Measurements from ENCODE around the gene TMLHE.
"Not testable (repeated sequence)": the region's sequence is repeated elsewhere in the genome, so short reads cannot be mapped to it uniquely, and the experiment has no call there.

The TMLHE gene

GRCh38 chrX:155514225-155514624 lies 98.5 kb downstream of the TMLHE start:
- Histone ChIP-seq H3K36me3 (ENCODE audit: control insufficient read depth in 1 of 2, insufficient read depth in 2 of 2, low read depth in 1 of 2, low read length in 2 of 2) (peaks cover 0 to 23% of the 10 kb centered on the region in 2 experiments), H3K9ac (ENCODE audit: low read length) (no peak overlapping the region), H4K8ac (ENCODE audit: low read length) (no peak overlapping the region), H3K27ac (ENCODE audit: low read length, poor library complexity, severe bottlenecking) (no peak overlapping the region), H3K18ac (ENCODE audit: low read depth in 1 of 2, low read length in 2 of 2) (no peak overlapping the region), H3K4me3 (ENCODE audit: insufficient read depth in 1 of 2, low read depth in 1 of 2, low read length in 2 of 2) (no peak overlapping the region), H3K4me2 (ENCODE audit: low read length, poor library complexity, severe bottlenecking) (no peak overlapping the region), H2BK120ac (ENCODE audit: low read depth, low read length) (no peak overlapping the region), H3K27me3 (ENCODE audit: control insufficient read depth in 1 of 2, insufficient read depth in 1 of 2, low read length in 2 of 2) (no peaks in the 10 kb centered on the region), H2AFZ (ENCODE audit: low read depth, low read length) (no peak overlapping the region), H2BK12ac (ENCODE audit: low read length in 2 of 2) (no peak overlapping the region), H3K4me1 (ENCODE audit: control insufficient read depth, insufficient read depth, low read depth, low read length) (no peaks in the 10 kb centered on the region), H3K4ac (ENCODE audit: low read depth in 1 of 2, low read length in 2 of 2) (no peak overlapping the region), H3K9me3 (ENCODE audit: control insufficient read depth, low read length) (peaks cover 5% of the 10 kb centered on the region), H3K79me1 (replicated peaks; ENCODE audit: low read length, poor library complexity, severe bottlenecking) (no peaks in the 10 kb centered on the region), H2BK15ac (ENCODE audit: low read depth, poor library complexity, severe bottlenecking) (no peak overlapping the region), H2AK5ac (ENCODE audit: low read length, severe bottlenecking) (no peak overlapping the region), H3K23ac (ENCODE audit: low read length in 2 of 2) (no peak overlapping the region), H2BK5ac (ENCODE audit: low read depth, low read length, poor library complexity, severe bottlenecking) (no peak overlapping the region), H4K91ac (ENCODE audit: low read length) (no peak overlapping the region), H3K14ac (ENCODE audit: low read length in 2 of 2) (no peak overlapping the region)
- DNase-seq: no peak

- H2BK15ac ChIP-seq (ENCODE audit: low read depth, poor library complexity, severe bottlenecking): no peak overlapping the region
- no peak overlapping the region for H3K23ac ChIP-seq (ENCODE audit: low read length in 2 of 2)
- H3K27ac ChIP-seq (ENCODE audit: low read length, poor library complexity, severe bottlenecking): no peak overlapping the region
- H2AK5ac ChIP-seq (ENCODE audit: low read length, severe bottlenecking): no peak overlapping the region
- no peak overlapping the region for H3K14ac ChIP-seq (ENCODE audit: low read length in 2 of 2)
- no peak overlapping the region for H3K4me3 ChIP-seq (ENCODE audit: insufficient read depth in 1 of 2, low read depth in 1 of 2, low read length in 2 of 2)
- no peak overlapping the region for H2AFZ ChIP-seq (ENCODE audit: low read depth, low read length)
- no peak overlapping the region for H4K8ac ChIP-seq (ENCODE audit: low read length)
- no peak for DNase-seq
- H2BK12ac ChIP-seq (ENCODE audit: low read length in 2 of 2): no peak overlapping the region
- H2BK120ac ChIP-seq (ENCODE audit: low read depth, low read length): no peak overlapping the region
- H3K4ac ChIP-seq (ENCODE audit: low read depth in 1 of 2, low read length in 2 of 2): no peak overlapping the region
- H2BK5ac ChIP-seq (ENCODE audit: low read depth, low read length, poor library complexity, severe bottlenecking): no peak overlapping the region
- no peaks in the 10 kb centered on the region for H3K4me1 ChIP-seq (ENCODE audit: control insufficient read depth, insufficient read depth, low read depth, low read length)
- no peaks in the 10 kb centered on the region for H3K79me1 ChIP-seq (replicated peaks; ENCODE audit: low read length, poor library complexity, severe bottlenecking)
- H3K4me2 ChIP-seq (ENCODE audit: low read length, poor library complexity, severe bottlenecking): no peak overlapping the region
- peaks cover 0 to 24% of the 10 kb centered on the region in 2 experiments for H3K36me3 ChIP-seq (ENCODE audit: control insufficient read depth in 1 of 2, insufficient read depth in 2 of 2, low read depth in 1 of 2, low read length in 2 of 2)
- no peaks in the 10 kb centered on the region for H3K9me3 ChIP-seq (ENCODE audit: control insufficient read depth, low read length)
- H3K9ac ChIP-seq (ENCODE audit: low read length): no peak overlapping the region
- H3K18ac ChIP-seq (ENCODE audit: low read depth in 1 of 2, low read length in 2 of 2): no peak overlapping the region
- no peak overlapping the region for H4K91ac ChIP-seq (ENCODE audit: low read length)
- H3K27me3 ChIP-seq (ENCODE audit: control insufficient read depth in 1 of 2, insufficient read depth in 1 of 2, low read length in 2 of 2): no peaks in the 10 kb centered on the region
These were observed 107.5 kb downstream of the TMLHE start for GRCh38 chrX:155505296-155505695.

- not testable (repeated sequence) for H3K14ac ChIP-seq (ENCODE audit: low read length in 2 of 2); H3K27ac ChIP-seq (ENCODE audit: low read length, poor library complexity, severe bottlenecking); H2BK5ac ChIP-seq (ENCODE audit: low read depth, low read length, poor library complexity, severe bottlenecking); H4K91ac ChIP-seq (ENCODE audit: low read length); H4K8ac ChIP-seq (ENCODE audit: low read length); H3K9ac ChIP-seq (ENCODE audit: low read length); H3K79me1 ChIP-seq (replicated peaks; ENCODE audit: low read length, poor library complexity, severe bottlenecking); H2AFZ ChIP-seq (ENCODE audit: low read depth, low read length); H3K18ac ChIP-seq (ENCODE audit: low read depth in 1 of 2, low read length in 2 of 2); H3K36me3 ChIP-seq (ENCODE audit: control insufficient read depth in 1 of 2, insufficient read depth in 2 of 2, low read depth in 1 of 2, low read length in 2 of 2); H2AK5ac ChIP-seq (ENCODE audit: low read length, severe bottlenecking); DNase-seq; H3K4me2 ChIP-seq (ENCODE audit: low read length, poor library complexity, severe bottlenecking); H3K9me3 ChIP-seq (ENCODE audit: control insufficient read depth, low read length); H3K4me3 ChIP-seq (ENCODE audit: insufficient read depth in 1 of 2, low read depth in 1 of 2, low read length in 2 of 2); H2BK120ac ChIP-seq (ENCODE audit: low read depth, low read length); H3K4me1 ChIP-seq (ENCODE audit: control insufficient read depth, insufficient read depth, low read depth, low read length); H3K23ac ChIP-seq (ENCODE audit: low read length in 2 of 2); H2BK12ac ChIP-seq (ENCODE audit: low read length in 2 of 2); H3K27me3 ChIP-seq (ENCODE audit: control insufficient read depth in 1 of 2, insufficient read depth in 1 of 2, low read length in 2 of 2); H2BK15ac ChIP-seq (ENCODE audit: low read depth, poor library complexity, severe bottlenecking); H3K4ac ChIP-seq (ENCODE audit: low read depth in 1 of 2, low read length in 2 of 2)
- WGBS: no CpG with 5 or more reads among the region's 2 CpGs
These were observed 117.6 kb downstream of the TMLHE start for GRCh38 chrX:155495134-155495533.

- not testable (repeated sequence) for DNase-seq; H2BK12ac ChIP-seq (ENCODE audit: low read length in 2 of 2); H3K79me1 ChIP-seq (replicated peaks; ENCODE audit: low read length, poor library complexity, severe bottlenecking); H3K4me2 ChIP-seq (ENCODE audit: low read length, poor library complexity, severe bottlenecking); H3K14ac ChIP-seq (ENCODE audit: low read length in 2 of 2); H3K27ac ChIP-seq (ENCODE audit: low read length, poor library complexity, severe bottlenecking); H3K18ac ChIP-seq (ENCODE audit: low read depth in 1 of 2, low read length in 2 of 2); H3K36me3 ChIP-seq (ENCODE audit: control insufficient read depth in 1 of 2, insufficient read depth in 2 of 2, low read depth in 1 of 2, low read length in 2 of 2); H3K4me1 ChIP-seq (ENCODE audit: control insufficient read depth, insufficient read depth, low read depth, low read length); H3K4me3 ChIP-seq (ENCODE audit: insufficient read depth in 1 of 2, low read depth in 1 of 2, low read length in 2 of 2); H2AK5ac ChIP-seq (ENCODE audit: low read length, severe bottlenecking); H3K9me3 ChIP-seq (ENCODE audit: control insufficient read depth, low read length); H3K27me3 ChIP-seq (ENCODE audit: control insufficient read depth in 1 of 2, insufficient read depth in 1 of 2, low read length in 2 of 2); H2BK15ac ChIP-seq (ENCODE audit: low read depth, poor library complexity, severe bottlenecking); H4K91ac ChIP-seq (ENCODE audit: low read length); H3K23ac ChIP-seq (ENCODE audit: low read length in 2 of 2); H2AFZ ChIP-seq (ENCODE audit: low read depth, low read length); H2BK5ac ChIP-seq (ENCODE audit: low read depth, low read length, poor library complexity, severe bottlenecking); H4K8ac ChIP-seq (ENCODE audit: low read length); H2BK120ac ChIP-seq (ENCODE audit: low read depth, low read length); H3K9ac ChIP-seq (ENCODE audit: low read length); H3K4ac ChIP-seq (ENCODE audit: low read depth in 1 of 2, low read length in 2 of 2)
- no CpG with 5 or more reads among the region's 3 CpGs for WGBS
These were observed 121.3 kb downstream of the TMLHE start for GRCh38 chrX:155491421-155491820.

Measured in mesenchymal stem cell (in vitro differentiated cells and primary cell).